HEK293 (cell line): ENCODE data around the gene EFNB1.

Source experiments
- CTCF ChIA-PET: fragments of 350-600 bp; formaldehyde crosslinking; extraction: SDS; loops from one replicate; lab custom pipeline; 2021; ENCODE audit warnings: antibody characterized with exemption; lab: Yijun Ruan, JAX
- POLR2A ChIA-PET: fragments of 300-600 bp; formaldehyde crosslinking; extraction: SDS; loops from one replicate; lab custom pipeline; 2020; ENCODE audit warnings: antibody characterized with exemption, inconsistent platforms; lab: Yijun Ruan, JAX
- H3K27ac ChIP-seq: fragments of 200-500 bp; sonication (Bioruptor generic); 2 replicates; pipeline ENCODE4 v1.5.1; 2014; ENCODE audit warnings: low read depth, low read length, control low read depth, inconsistent platforms; ENCODE audit errors: extremely low read depth
- H3K36me3 ChIP-seq, 2 experiments: fragments of 200-500 bp in 1 of 2; sonication (Bioruptor generic) in 1 of 2; 1 replicate in 1 of 2; 2 replicates in 1 of 2; pipeline ENCODE4 v1.5.1; 2014 to 2017; ENCODE audit warnings: inconsistent platforms in 2 of 2, low read length in 2 of 2; ENCODE audit not compliant: control insufficient read depth in 2 of 2, insufficient read depth in 1 of 2
- H3K4me1 ChIP-seq: fragments of 200-500 bp; sonication (Bioruptor generic); 2 replicates; pipeline ENCODE4 v1.5.1; 2014; ENCODE audit warnings: mild to moderate bottlenecking, low read length, inconsistent platforms; ENCODE audit not compliant: control insufficient read depth, insufficient read depth
- H3K4me3 ChIP-seq: 2 replicates; pipeline ENCODE4 v1.5.1; 2011; ENCODE audit warnings: low read depth, mild to moderate bottlenecking, control low read depth, low read length, moderate library complexity
- H3K9me3 ChIP-seq: fragments of 200-500 bp; sonication (Bioruptor generic); 2 replicates; pipeline ENCODE4 v1.5.1; 2014; ENCODE audit warnings: low read depth, low read length, inconsistent platforms; ENCODE audit not compliant: control insufficient read depth, insufficient read depth
- MYNN ChIP-seq: fragments of 450-650 bp; formaldehyde crosslinking; IDR thresholded peaks from 2 replicates; pipeline ENCODE4 v1.5.1; 2016; ENCODE audit warnings: missing biosample characterization, missing genetic modification characterization, borderline replicate concordance
- TCF7L2 ChIP-seq: IDR thresholded peaks from 2 replicates; pipeline ENCODE4 v1.6.1; 2011; ENCODE audit warnings: low read depth, mild to moderate bottlenecking, inconsistent platforms, low read length, moderate library complexity, borderline replicate concordance
- WT1 ChIP-seq: fragments of 450-650 bp; formaldehyde crosslinking; IDR thresholded peaks from 2 replicates; pipeline ENCODE4 v1.5.1; 2016; ENCODE audit warnings: missing biosample characterization, missing genetic modification characterization
- ZNF121 ChIP-seq: fragments of 450-650 bp; formaldehyde crosslinking; IDR thresholded peaks from 2 replicates; pipeline ENCODE4 v1.5.1; 2016; ENCODE audit warnings: missing biosample characterization, missing genetic modification characterization
- ZNF132 ChIP-seq: fragments of 450-650 bp; formaldehyde crosslinking; IDR thresholded peaks from 2 replicates; pipeline ENCODE4 v1.5.1; 2017; ENCODE audit warnings: missing biosample characterization, missing genetic modification characterization, borderline replicate concordance
- ZNF140 ChIP-seq: fragments of 450-650 bp; formaldehyde crosslinking; IDR thresholded peaks from 2 replicates; pipeline ENCODE4 v1.5.1; 2016; ENCODE audit warnings: missing biosample characterization, missing genetic modification characterization
- ZNF146 ChIP-seq: fragments of 450-650 bp; formaldehyde crosslinking; IDR thresholded peaks from 2 replicates; pipeline ENCODE4 v1.5.1; 2016; ENCODE audit warnings: missing biosample characterization, missing genetic modification characterization
- ZNF214 ChIP-seq: fragments of 450-650 bp; formaldehyde crosslinking; IDR thresholded peaks from 2 replicates; pipeline ENCODE4 v1.5.1; 2017; ENCODE audit warnings: missing biosample characterization, mild to moderate bottlenecking, missing genetic modification characterization, borderline replicate concordance
- ZNF549 ChIP-seq: fragments of 450-650 bp; IDR thresholded peaks from 2 replicates; pipeline ENCODE4 v1.5.1; 2018; ENCODE audit warnings: missing biosample characterization, missing genetic modification characterization, mild to moderate bottlenecking, inconsistent platforms, moderate library complexity
- ZNF626 ChIP-seq: fragments of 450-650 bp; sonication (Bioruptor Pico); formaldehyde crosslinking; IDR thresholded peaks from 2 replicates; pipeline ENCODE4 v1.5.1; 2018; ENCODE audit warnings: missing biosample characterization, missing genetic modification characterization, inconsistent platforms
- ZNF785 ChIP-seq: fragments of 450-650 bp; formaldehyde crosslinking; IDR thresholded peaks from 2 replicates; pipeline ENCODE4 v1.5.1; 2016; ENCODE audit warnings: missing biosample characterization, missing genetic modification characterization
- TF ChIP-seq, protein P1 (sequence below): fragments of 450-650 bp; formaldehyde crosslinking; IDR thresholded peaks from 2 replicates; pipeline ENCODE4 v1.5.1; 2016; ENCODE audit warnings: missing biosample characterization, missing genetic modification characterization, borderline replicate concordance
- TF ChIP-seq, protein P2 (sequence below): fragments of 450-650 bp; formaldehyde crosslinking; IDR thresholded peaks from 2 replicates; pipeline ENCODE4 v1.5.1; 2016; ENCODE audit warnings: missing biosample characterization, missing genetic modification characterization, borderline replicate concordance
- TF ChIP-seq, protein P3 (sequence below): fragments of 450-650 bp; formaldehyde crosslinking; IDR thresholded peaks from 2 replicates; pipeline ENCODE4 v1.5.1; 2016; ENCODE audit warnings: missing biosample characterization, missing genetic modification characterization

Gene EFNB1

DNA sequence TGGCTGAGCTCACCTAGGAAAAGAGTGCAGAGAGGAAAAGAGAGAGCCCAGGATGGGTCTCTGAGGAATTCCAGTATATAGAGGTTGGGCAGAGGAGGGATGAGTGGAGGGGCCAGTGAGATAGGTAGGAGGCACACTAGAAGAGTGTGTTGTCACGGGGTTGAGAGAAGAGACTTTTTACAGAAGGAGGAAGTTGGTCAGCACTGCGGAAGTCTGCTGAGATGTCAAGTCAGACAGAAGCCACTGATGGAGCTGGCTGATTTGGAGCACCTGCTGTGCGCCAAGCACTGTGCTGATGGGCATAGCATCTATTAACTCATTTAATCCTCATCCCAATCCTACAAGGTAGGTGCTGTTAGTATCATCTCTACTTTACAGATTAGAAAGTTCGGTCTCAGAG lies 60.4 kb downstream of the EFNB1 start:
- no peak overlapping the region for H3K27ac ChIP-seq
- H3K4me3 ChIP-seq: no peak overlapping the region
- CTCF ChIA-PET: no interaction called here
- H3K9me3 ChIP-seq: no peaks in the 10 kb centered on the region
- H3K36me3 ChIP-seq: no peaks in the 10 kb centered on the region
- POLR2A ChIA-PET: interaction anchor here (2.2 kb wide), 1 partner anchor 61 kb away, joined by 5 read pairs; the partner anchor contains the start of gene EFNB1
- TF ChIP-seq, protein P1, sequence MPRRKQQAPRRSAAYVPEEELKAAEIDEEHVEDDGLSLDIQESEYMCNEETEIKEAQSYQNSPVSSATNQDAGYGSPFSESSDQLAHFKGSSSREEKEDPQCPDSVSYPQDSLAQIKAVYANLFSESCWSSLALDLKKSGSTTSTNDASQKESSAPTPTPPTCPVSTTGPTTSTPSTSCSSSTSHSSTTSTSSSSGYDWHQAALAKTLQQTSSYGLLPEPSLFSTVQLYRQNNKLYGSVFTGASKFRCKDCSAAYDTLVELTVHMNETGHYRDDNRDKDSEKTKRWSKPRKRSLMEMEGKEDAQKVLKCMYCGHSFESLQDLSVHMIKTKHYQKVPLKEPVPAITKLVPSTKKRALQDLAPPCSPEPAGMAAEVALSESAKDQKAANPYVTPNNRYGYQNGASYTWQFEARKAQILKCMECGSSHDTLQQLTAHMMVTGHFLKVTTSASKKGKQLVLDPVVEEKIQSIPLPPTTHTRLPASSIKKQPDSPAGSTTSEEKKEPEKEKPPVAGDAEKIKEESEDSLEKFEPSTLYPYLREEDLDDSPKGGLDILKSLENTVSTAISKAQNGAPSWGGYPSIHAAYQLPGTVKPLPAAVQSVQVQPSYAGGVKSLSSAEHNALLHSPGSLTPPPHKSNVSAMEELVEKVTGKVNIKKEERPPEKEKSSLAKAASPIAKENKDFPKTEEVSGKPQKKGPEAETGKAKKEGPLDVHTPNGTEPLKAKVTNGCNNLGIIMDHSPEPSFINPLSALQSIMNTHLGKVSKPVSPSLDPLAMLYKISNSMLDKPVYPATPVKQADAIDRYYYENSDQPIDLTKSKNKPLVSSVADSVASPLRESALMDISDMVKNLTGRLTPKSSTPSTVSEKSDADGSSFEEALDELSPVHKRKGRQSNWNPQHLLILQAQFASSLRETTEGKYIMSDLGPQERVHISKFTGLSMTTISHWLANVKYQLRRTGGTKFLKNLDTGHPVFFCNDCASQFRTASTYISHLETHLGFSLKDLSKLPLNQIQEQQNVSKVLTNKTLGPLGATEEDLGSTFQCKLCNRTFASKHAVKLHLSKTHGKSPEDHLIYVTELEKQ: no peak
- TF ChIP-seq, protein P2, sequence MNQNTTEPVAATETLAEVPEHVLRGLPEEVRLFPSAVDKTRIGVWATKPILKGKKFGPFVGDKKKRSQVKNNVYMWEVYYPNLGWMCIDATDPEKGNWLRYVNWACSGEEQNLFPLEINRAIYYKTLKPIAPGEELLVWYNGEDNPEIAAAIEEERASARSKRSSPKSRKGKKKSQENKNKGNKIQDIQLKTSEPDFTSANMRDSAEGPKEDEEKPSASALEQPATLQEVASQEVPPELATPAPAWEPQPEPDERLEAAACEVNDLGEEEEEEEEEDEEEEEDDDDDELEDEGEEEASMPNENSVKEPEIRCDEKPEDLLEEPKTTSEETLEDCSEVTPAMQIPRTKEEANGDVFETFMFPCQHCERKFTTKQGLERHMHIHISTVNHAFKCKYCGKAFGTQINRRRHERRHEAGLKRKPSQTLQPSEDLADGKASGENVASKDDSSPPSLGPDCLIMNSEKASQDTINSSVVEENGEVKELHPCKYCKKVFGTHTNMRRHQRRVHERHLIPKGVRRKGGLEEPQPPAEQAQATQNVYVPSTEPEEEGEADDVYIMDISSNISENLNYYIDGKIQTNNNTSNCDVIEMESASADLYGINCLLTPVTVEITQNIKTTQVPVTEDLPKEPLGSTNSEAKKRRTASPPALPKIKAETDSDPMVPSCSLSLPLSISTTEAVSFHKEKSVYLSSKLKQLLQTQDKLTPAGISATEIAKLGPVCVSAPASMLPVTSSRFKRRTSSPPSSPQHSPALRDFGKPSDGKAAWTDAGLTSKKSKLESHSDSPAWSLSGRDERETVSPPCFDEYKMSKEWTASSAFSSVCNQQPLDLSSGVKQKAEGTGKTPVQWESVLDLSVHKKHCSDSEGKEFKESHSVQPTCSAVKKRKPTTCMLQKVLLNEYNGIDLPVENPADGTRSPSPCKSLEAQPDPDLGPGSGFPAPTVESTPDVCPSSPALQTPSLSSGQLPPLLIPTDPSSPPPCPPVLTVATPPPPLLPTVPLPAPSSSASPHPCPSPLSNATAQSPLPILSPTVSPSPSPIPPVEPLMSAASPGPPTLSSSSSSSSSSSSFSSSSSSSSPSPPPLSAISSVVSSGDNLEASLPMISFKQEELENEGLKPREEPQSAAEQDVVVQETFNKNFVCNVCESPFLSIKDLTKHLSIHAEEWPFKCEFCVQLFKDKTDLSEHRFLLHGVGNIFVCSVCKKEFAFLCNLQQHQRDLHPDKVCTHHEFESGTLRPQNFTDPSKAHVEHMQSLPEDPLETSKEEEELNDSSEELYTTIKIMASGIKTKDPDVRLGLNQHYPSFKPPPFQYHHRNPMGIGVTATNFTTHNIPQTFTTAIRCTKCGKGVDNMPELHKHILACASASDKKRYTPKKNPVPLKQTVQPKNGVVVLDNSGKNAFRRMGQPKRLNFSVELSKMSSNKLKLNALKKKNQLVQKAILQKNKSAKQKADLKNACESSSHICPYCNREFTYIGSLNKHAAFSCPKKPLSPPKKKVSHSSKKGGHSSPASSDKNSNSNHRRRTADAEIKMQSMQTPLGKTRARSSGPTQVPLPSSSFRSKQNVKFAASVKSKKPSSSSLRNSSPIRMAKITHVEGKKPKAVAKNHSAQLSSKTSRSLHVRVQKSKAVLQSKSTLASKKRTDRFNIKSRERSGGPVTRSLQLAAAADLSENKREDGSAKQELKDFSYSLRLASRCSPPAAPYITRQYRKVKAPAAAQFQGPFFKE: no peak
- no peak for TF ChIP-seq ZNF121
- TF ChIP-seq ZNF785 (tag by site-specific recombination): no peak
- no peak for TF ChIP-seq ZNF214 (tag by site-specific recombination)
- TF ChIP-seq ZNF626 (tag by site-specific recombination): no peak
- TF ChIP-seq, protein P3, sequence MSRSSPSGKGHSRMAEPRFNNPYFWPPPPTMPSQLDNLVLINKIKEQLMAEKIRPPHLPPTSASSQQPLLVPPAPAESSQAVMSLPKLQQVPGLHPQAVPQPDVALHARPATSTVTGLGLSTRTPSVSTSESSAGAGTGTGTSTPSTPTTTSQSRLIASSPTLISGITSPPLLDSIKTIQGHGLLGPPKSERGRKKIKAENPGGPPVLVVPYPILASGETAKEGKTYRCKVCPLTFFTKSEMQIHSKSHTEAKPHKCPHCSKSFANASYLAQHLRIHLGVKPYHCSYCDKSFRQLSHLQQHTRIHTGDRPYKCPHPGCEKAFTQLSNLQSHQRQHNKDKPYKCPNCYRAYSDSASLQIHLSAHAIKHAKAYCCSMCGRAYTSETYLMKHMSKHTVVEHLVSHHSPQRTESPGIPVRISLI (tag by site-specific recombination): no peak
- TF ChIP-seq WT1 (tag by site-specific recombination): no peak
- TF ChIP-seq ZNF140: no peak
- no peak for TF ChIP-seq ZNF132 (tag by site-specific recombination)
- no peak for TF ChIP-seq ZNF146
- TF ChIP-seq ZNF549 (tag by site-specific recombination): no peak
- TF ChIP-seq TCF7L2: no peak
- no peak for TF ChIP-seq MYNN (tag by site-specific recombination)
- TF ChIP-seq, all 188 proteins: peak for 0
- H3K4me1 ChIP-seq: no peaks in the 10 kb centered on the region
